Dendritic cell treated with granulocyte-macrophage colony-stimulating factor and Interleukin-4, amounts not matched to agents 40 ng/mL and 50 ng/mL, for 4 days (primary cell): ENCODE measurements around the gene ELP5.
A peak's percentile ranks its signal among the peaks of the same experiment; 100 is the strongest.

Source experiments
- H3K27ac Mint-ChIP-seq: one replicate; pipeline ENCODE4 v1.8.0; 2022; ENCODE audit warnings: mild to moderate bottlenecking, mixed read lengths
- H3K27me3 Mint-ChIP-seq: one replicate; pipeline ENCODE4 v1.8.0; 2022; ENCODE audit warnings: mild to moderate bottlenecking, mixed read lengths
- H3K36me3 Mint-ChIP-seq: one replicate; pipeline ENCODE4 v1.8.0; 2022; ENCODE audit warnings: low read depth, mixed read lengths
- H3K4me1 Mint-ChIP-seq: one replicate; pipeline ENCODE4 v1.8.0; 2022; ENCODE audit warnings: low read depth, mixed read lengths
- H3K4me3 Mint-ChIP-seq: one replicate; pipeline ENCODE4 v1.8.0; 2022; ENCODE audit warnings: mild to moderate bottlenecking, moderate library complexity, mixed read lengths
- H3K9me3 Mint-ChIP-seq: one replicate; pipeline ENCODE4 v1.8.0; 2022; ENCODE audit warnings: mixed read lengths
- intact Hi-C: fragments of 100-400 bp; cut with micrococcal nuclease; formaldehyde crosslinking; loops from one replicate; pipeline ENCODE4 v1.15.0; 2022

The ELP5 gene

GRCh38 chr17:7283471-7284216 is 31.6 kb downstream of the ELP5 start:
- Mint-ChIP-seq H3K36me3 (no peaks in the 10 kb centered on the region), H3K9me3 (no peaks in the 10 kb centered on the region), H3K27me3 (peaks cover 97% of the 10 kb centered on the region), H3K4me3 (no peak overlapping the region), H3K27ac (peak overlapping the region; percentile 57), H3K4me1 (peaks cover 47% of the 10 kb centered on the region)
- intact Hi-C loops: loop anchor here (5.0 to 10.0 kb wide), 2 partner anchors 41 to 51 kb away; partner anchors contain the start of genes ACAP1 and GABARAP

- peaks cover 44% of the 10 kb centered on the region for H3K4me1 Mint-ChIP-seq
- no peaks in the 10 kb centered on the region for H3K36me3 Mint-ChIP-seq
- H3K27me3 Mint-ChIP-seq: peaks cover 93% of the 10 kb centered on the region
- intact Hi-C loops: loop anchor here (5.0 to 10.0 kb wide), 2 partner anchors 43 to 50 kb away; partner anchors contain the start of genes ACAP1 and GABARAP
- no peaks in the 10 kb centered on the region for H3K9me3 Mint-ChIP-seq
- H3K4me3 Mint-ChIP-seq: no peak overlapping the region
- H3K27ac Mint-ChIP-seq: no peak overlapping the region
These were observed 32.9 kb downstream of the ELP5 start for GRCh38 chr17:7284911-7285310.

GRCh38 chr17:7285679-7286078 is 33.7 kb downstream of the ELP5 start:
- intact Hi-C loops: loop anchor here (10.0 kb wide), 1 partner anchor 49 kb away; the partner anchor contains the start of gene ACAP1
- H3K27me3 Mint-ChIP-seq: peaks cover 94% of the 10 kb centered on the region
- H3K27ac Mint-ChIP-seq: no peak overlapping the region
- no peak overlapping the region for H3K4me3 Mint-ChIP-seq
- no peaks in the 10 kb centered on the region for H3K36me3 Mint-ChIP-seq
- no peaks in the 10 kb centered on the region for H3K9me3 Mint-ChIP-seq
- peaks cover 36% of the 10 kb centered on the region for H3K4me1 Mint-ChIP-seq

- no peaks in the 10 kb centered on the region for H3K9me3 Mint-ChIP-seq
- intact Hi-C loops: loop anchor here (10.0 kb wide), 1 partner anchor 45 kb away; the partner anchor contains the start of gene ACAP1
These were observed 37.4 kb downstream of the ELP5 start for GRCh38 chr17:7289256-7290032.

DNA sequence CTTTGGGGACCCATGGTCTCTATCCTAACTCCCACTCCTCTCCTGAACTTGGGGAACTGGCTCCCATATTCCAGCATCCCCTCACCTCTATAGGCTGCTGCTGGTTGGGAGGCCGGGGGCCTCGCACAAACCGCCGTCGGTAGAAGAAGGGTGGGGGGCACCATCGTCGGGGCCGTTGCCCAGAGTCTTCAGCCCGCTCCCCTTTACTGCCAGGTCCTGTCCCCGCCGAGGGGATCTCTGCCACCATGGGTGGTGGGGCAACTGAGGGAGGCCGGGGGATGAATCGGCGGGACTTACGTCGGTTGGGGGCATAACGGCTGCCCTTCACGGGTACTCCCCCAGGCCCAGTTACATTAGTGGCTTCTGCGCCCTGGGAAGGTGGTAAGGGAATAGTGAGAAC is 38.2 kb downstream of the ELP5 start:
- peaks cover 91% of the 10 kb centered on the region for H3K27me3 Mint-ChIP-seq
- intact Hi-C loops: no loop called here

More at GRCh38 chr17:7289256-7290032, 37.4 kb downstream of the ELP5 start:
- Mint-ChIP-seq H3K27me3 (peaks cover 91% of the 10 kb centered on the region), H3K36me3 (no peaks in the 10 kb centered on the region), H3K4me1 (peaks cover 8% of the 10 kb centered on the region), H3K4me3 (no peak overlapping the region), H3K27ac (no peak overlapping the region)

GRCh38 chr17:7290685-7291084 is 38.7 kb downstream of the ELP5 start:
- peaks cover 17% of the 10 kb centered on the region for H3K4me1 Mint-ChIP-seq
- H3K9me3 Mint-ChIP-seq: no peaks in the 10 kb centered on the region
- no peak overlapping the region for H3K4me3 Mint-ChIP-seq
- no peak overlapping the region for H3K27ac Mint-ChIP-seq
- intact Hi-C loops: no loop called here
- H3K36me3 Mint-ChIP-seq: no peaks in the 10 kb centered on the region
- peaks cover 91% of the 10 kb centered on the region for H3K27me3 Mint-ChIP-seq

More for the DNA sequence above, 38.2 kb downstream of the ELP5 start:
- Mint-ChIP-seq H3K36me3 (no peaks in the 10 kb centered on the region), H3K4me3 (no peak overlapping the region), H3K4me1 (peaks cover 13% of the 10 kb centered on the region), H3K27ac (no peak overlapping the region), H3K9me3 (no peaks in the 10 kb centered on the region)

DNA sequence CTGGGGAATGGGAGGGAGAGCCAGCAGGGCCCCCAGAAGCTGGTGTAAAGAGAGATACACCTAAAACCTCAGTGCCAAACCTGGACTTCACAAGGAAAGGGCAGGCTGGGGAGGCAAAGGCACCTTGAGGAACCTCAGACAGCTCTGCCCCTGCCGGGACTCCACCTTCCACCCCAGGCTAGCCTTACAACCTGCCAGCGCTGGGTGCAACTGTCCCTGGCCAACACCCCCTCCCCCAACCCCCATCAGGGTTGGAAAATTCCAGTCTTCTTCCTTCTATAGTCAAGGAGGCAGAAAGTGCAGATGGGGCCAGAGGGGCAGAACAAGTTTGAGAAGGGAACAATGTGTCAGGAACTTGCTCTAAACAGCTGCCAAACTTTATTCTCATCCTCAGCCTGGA is 40.2 kb downstream of the ELP5 start:
- H3K9me3 Mint-ChIP-seq: no peaks in the 10 kb centered on the region
- peaks cover 91% of the 10 kb centered on the region for H3K27me3 Mint-ChIP-seq
- intact Hi-C loops: no loop called here
- peaks cover 30% of the 10 kb centered on the region for H3K4me1 Mint-ChIP-seq
- no peak overlapping the region for H3K27ac Mint-ChIP-seq
- no peak overlapping the region for H3K4me3 Mint-ChIP-seq
- no peaks in the 10 kb centered on the region for H3K36me3 Mint-ChIP-seq

GRCh38 chr17:7292729-7293128 is 40.7 kb downstream of the ELP5 start:
- Mint-ChIP-seq H3K36me3 (no peaks in the 10 kb centered on the region), H3K4me3 (no peak overlapping the region), H3K27ac (no peak overlapping the region), H3K27me3 (peaks cover 87% of the 10 kb centered on the region), H3K4me1 (peaks cover 30% of the 10 kb centered on the region), H3K9me3 (no peaks in the 10 kb centered on the region)
- intact Hi-C loops: no loop called here

DNA sequence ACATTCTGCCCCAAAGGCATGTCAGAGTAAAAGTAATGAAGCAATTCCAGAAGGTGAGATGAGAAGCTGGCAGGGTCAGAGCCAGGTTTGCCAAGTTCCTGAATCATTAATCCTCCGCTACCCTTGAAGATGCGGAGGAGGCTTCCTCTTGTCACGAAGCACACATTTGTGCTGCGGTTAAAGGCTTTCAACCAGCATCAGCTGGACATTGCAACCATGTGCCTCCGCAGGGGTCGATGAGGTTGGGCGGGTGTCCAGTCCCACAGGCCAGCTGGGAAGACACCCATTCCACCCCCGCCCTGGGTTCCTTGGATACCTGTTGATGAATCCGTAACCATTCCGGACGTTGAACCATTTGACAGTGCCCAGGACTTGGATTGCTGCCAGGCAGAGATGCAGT is 41.1 kb downstream of the ELP5 start:
- no peaks in the 10 kb centered on the region for H3K9me3 Mint-ChIP-seq
- peaks cover 87% of the 10 kb centered on the region for H3K27me3 Mint-ChIP-seq
- intact Hi-C loops: no loop called here
- no peaks in the 10 kb centered on the region for H3K36me3 Mint-ChIP-seq
- no peak overlapping the region for H3K4me3 Mint-ChIP-seq
- no peak overlapping the region for H3K27ac Mint-ChIP-seq
- peaks cover 30% of the 10 kb centered on the region for H3K4me1 Mint-ChIP-seq

DNA sequence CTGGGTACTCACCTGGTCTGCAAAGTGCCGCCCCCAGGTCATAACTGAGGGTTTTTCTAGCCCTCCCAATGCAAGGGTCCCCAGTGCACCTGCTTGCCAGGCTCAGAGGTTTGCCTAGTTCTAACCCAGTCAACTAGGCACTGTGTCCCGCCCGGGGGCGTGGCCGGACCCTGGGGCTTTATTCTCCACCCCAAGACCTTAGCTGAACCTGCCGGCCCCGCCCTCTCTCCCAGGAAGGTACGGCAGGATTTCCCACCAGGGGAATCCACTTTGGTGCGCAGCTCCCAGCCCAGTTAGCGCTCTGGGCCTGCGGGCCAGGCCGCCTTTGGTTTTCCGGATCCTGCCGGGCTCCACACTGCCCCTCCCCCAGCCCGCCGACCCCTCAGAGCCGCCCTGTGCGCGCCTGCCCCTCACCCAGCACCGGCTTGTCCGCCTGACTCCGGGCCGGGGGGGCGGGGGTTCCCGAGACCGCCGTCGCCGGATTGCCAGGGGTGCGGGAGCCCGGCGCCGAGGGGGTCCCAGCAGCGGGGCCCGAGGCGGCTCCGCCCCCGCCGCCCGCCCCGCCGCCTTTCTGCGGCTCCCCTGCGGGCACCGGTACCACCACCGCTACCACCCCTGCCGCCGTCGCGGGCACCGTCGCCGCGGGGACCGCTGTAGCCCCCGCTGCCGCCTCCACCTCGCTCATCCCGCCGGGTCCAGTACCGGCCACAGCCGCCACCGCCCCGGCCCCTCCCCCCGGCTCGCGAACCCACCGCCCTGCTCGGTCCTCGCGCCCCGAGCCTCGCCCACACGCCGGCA is 42.0 kb downstream of the ELP5 start:
- H3K36me3 Mint-ChIP-seq: no peaks in the 10 kb centered on the region
- H3K27me3 Mint-ChIP-seq: peaks cover 84% of the 10 kb centered on the region
- H3K27ac Mint-ChIP-seq: no peak overlapping the region
- peaks cover 30% of the 10 kb centered on the region for H3K4me1 Mint-ChIP-seq
- peak overlapping the region; percentile 6 for H3K4me3 Mint-ChIP-seq
- intact Hi-C loops: no loop called here
- H3K9me3 Mint-ChIP-seq: no peaks in the 10 kb centered on the region

DNA sequence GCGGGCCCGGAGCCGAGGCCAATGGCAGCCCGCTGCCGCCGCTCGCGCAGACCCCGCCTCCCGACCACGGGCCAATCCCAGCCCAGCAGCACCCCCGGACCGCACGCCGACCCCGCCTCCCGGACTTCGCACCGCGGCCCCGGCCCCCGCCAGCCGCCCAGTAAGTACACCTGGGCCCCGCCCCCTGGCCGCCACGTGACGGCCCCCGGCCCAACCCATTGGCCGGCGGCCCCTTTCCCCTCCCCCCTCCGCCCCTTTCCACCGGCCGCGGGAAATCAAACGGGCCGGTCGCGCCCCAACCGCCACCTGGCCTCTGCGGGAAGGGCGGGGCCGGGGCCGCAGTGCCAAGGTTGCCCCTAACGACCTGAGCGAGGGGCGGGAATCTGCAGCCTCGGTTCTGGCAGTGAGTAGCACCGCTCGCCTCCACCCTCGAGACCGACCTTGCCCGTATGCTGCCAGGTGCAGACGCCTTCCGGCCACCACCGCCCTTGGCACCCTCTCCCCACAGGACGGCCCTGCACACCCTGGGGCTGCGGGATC is 42.7 kb downstream of the ELP5 start, which contains the start of gene YBX2:
Gene YBX2, minus strand, starts transcription at position 26 of the 540 bp plus-strand sequence. CDS start 139 bp downstream, outside the sequence.
- Mint-ChIP-seq H3K9me3 (no peaks in the 10 kb centered on the region), H3K4me3 (peak within 1 kb of the TSS; percentile 61), H3K27ac (no peak within 1 kb of the TSS), H3K4me1 (peaks cover 30% of the 10 kb centered on the region), H3K27me3 (peaks cover 81% of the 10 kb centered on the region), H3K36me3 (no peaks in the 10 kb centered on the region)
- intact Hi-C loops: no loop called here

DNA sequence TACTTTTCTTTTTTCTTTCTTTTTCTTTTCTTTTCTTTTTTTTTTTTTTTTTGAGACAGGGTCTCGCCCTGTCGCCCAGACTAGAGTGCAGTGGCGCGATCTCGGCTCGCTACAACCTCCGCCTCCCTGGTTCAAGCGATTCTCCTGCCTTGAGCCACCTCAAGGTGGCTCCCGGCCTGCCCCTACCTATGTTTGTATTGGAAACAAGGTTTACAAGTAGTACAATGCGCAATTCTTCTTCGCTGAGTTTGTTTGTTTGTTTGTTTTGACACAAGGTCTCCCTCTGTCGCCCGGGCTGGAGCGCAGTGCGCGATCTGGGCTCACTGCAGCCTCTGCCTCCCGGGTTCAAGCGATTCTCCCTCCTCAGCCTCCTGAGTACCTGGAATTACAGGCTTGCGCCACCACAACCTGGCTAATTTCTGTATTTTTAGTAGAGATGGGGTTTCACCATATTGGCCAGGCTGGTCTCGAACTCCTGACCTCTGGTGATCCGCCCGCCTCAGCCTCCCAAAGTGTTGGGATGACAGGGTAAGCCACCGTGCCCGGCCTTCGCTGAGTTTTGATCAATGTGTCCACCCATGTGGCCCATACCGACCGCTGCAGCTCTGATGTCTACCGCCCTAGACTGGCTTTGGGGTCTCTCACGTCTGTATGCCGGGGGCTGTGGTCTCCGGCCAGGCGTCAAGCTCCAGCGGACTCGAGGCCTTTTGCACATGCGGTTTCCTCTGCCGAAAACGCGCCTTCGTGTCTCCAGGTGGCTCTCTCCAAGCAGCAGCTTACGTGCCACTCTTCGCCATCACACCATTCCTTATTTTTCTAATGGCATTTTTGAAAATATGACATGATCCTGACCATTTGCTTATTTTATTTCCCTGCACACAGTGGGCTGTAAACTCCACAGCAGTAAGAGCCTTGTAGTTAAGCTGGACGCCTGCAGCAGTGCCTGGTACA is 43.5 kb downstream of the ELP5 start:
- intact Hi-C loops: loop anchor here (1.0 kb wide), 2 partner anchors 15 to 250 kb away; no protein-coding TSS in a partner anchor
- peaks cover 30% of the 10 kb centered on the region for H3K4me1 Mint-ChIP-seq
- no peak overlapping the region for H3K27ac Mint-ChIP-seq
- H3K27me3 Mint-ChIP-seq: peaks cover 81% of the 10 kb centered on the region
- no peaks in the 10 kb centered on the region for H3K36me3 Mint-ChIP-seq
- peak overlapping the region; percentile 61 for H3K4me3 Mint-ChIP-seq
- H3K9me3 Mint-ChIP-seq: no peaks in the 10 kb centered on the region
